IMR-90 (cell line): ENCODE data around the gene DCTN1. TPM values are rescaled to one million over a fixed set of nuclear protein-coding genes. Genes with fewer than 3 reads are reported as not detected.

Experiments
- ATAC-seq: fragments of 200-7000 bp; cut with Tn5 transposase; 2 replicates; pipeline ENCODE4 v1.9.1; 2020; ENCODE audit warnings: low read depth, mild to moderate bottlenecking, moderate library complexity
- BruUV-seq: library from RNA; stranded (reverse); fragments of 400-500 nt; replicated peaks from 2 replicates; lab custom pipeline; 2021; lab: Mats Ljungman, UMichigan
- CTCF ChIA-PET: fragments of 300-600 bp; formaldehyde crosslinking; extraction: SDS; loops from one replicate; lab custom pipeline; 2021; ENCODE audit warnings: antibody characterized with exemption; lab: Yijun Ruan, JAX
- POLR2A ChIA-PET: fragments of 300-600 bp; sonication (Branson Sonifier 250); formaldehyde crosslinking; loops from one replicate; lab custom pipeline; 2022; ENCODE audit warnings: antibody characterized with exemption; ENCODE audit not compliant: unreplicated experiment; lab: Charles Lee
- DNase-seq: peaks from one replicate; pipeline ENCODE4 v3.0.0; 2013
- H2AFZ ChIP-seq: replicated peaks from 2 replicates; pipeline ENCODE3; 2013; ENCODE audit warnings: low read length, mild to moderate bottlenecking; ENCODE audit not compliant: poor library complexity
- H2AK5ac ChIP-seq: 2 replicates; pipeline ENCODE4 v1.6.1; 2013; ENCODE audit warnings: low read depth, low read length, inconsistent platforms
- H2AK9ac ChIP-seq: replicated peaks from 2 replicates; pipeline ENCODE3; 2013; ENCODE audit warnings: mild to moderate bottlenecking, low read depth, low read length, moderate library complexity; ENCODE audit not compliant: poor library complexity
- H2BK120ac ChIP-seq: 2 replicates; pipeline ENCODE4 v1.6.1; 2013; ENCODE audit warnings: low read depth, low read length, inconsistent platforms
- H2BK15ac ChIP-seq: 3 replicates; pipeline ENCODE4 v1.6.1; 2013; ENCODE audit warnings: low read depth, low read length, inconsistent platforms
- H2BK20ac ChIP-seq: 2 replicates; pipeline ENCODE4 v1.6.1; 2013; ENCODE audit warnings: low read depth, mild to moderate bottlenecking, inconsistent platforms, low read length, moderate library complexity
- H2BK5ac ChIP-seq: 2 replicates; pipeline ENCODE4 v1.6.1; 2013; ENCODE audit warnings: mild to moderate bottlenecking, low read depth, low read length, inconsistent platforms; ENCODE audit not compliant: poor library complexity, severe bottlenecking
- H3K14ac ChIP-seq: replicated peaks from 2 replicates; pipeline ENCODE4 v1.6.1; 2013; ENCODE audit warnings: low read depth, low read length, inconsistent platforms
- H3K18ac ChIP-seq: 2 replicates; pipeline ENCODE4 v1.6.1; 2013; ENCODE audit warnings: low read depth, low read length, control low read depth
- H3K23ac ChIP-seq: 2 replicates; pipeline ENCODE4 v1.6.1; 2013; ENCODE audit warnings: low read depth, low read length, inconsistent platforms
- H3K27ac ChIP-seq: 2 replicates; pipeline ENCODE4 v1.5.1; 2013; ENCODE audit warnings: mild to moderate bottlenecking, control low read depth, low read length; ENCODE audit not compliant: insufficient read depth
- H3K27me3 ChIP-seq: 2 replicates; pipeline ENCODE4 v1.6.1; 2013; ENCODE audit warnings: low read length; ENCODE audit not compliant: control insufficient read depth, insufficient read depth
- H3K36me3 ChIP-seq: 2 replicates; pipeline ENCODE4 v1.6.1; 2013; ENCODE audit warnings: low read length, mixed read lengths; ENCODE audit not compliant: control insufficient read depth, insufficient read depth
- H3K4ac ChIP-seq: 2 replicates; pipeline ENCODE4 v1.6.1; 2013; ENCODE audit warnings: low read depth, low read length, inconsistent platforms
- H3K4me1 ChIP-seq: 2 replicates; pipeline ENCODE4 v1.6.1; 2013; ENCODE audit warnings: low read length, mixed read lengths; ENCODE audit not compliant: control insufficient read depth, insufficient read depth
- H3K4me2 ChIP-seq: 2 replicates; pipeline ENCODE4 v1.6.1; 2013; ENCODE audit warnings: low read depth, mild to moderate bottlenecking, control low read depth, low read length, moderate library complexity
- H3K4me3 ChIP-seq: 2 replicates; pipeline ENCODE4 v1.5.1; 2013; ENCODE audit warnings: low read depth, mild to moderate bottlenecking, control low read depth, low read length, moderate library complexity; ENCODE audit not compliant: insufficient read depth
- H3K56ac ChIP-seq: 2 replicates; pipeline ENCODE4 v1.6.1; 2013; ENCODE audit warnings: low read length, inconsistent platforms; ENCODE audit not compliant: insufficient read depth; ENCODE audit errors: extremely low read depth
- H3K79me1 ChIP-seq, 2 experiments: 2 replicates each; pipeline ENCODE4 v1.6.1; 2013; ENCODE audit warnings: low read length in 2 of 2, inconsistent platforms in 1 of 2, low read depth in 1 of 2
- H3K9ac ChIP-seq: 2 replicates; pipeline ENCODE4 v1.6.1; 2013; ENCODE audit warnings: low read depth, low read length, control low read depth
- H3K9me1 ChIP-seq: 2 replicates; pipeline ENCODE4 v1.6.1; 2013; ENCODE audit warnings: low read length, inconsistent platforms; ENCODE audit not compliant: insufficient read depth
- H3K9me3 ChIP-seq: 2 replicates; pipeline ENCODE4 v1.6.1; 2013; ENCODE audit warnings: low read length; ENCODE audit not compliant: control insufficient read depth, insufficient read depth
- H4K20me1 ChIP-seq: 2 replicates; pipeline ENCODE4 v1.6.1; 2013; ENCODE audit warnings: low read length, inconsistent platforms; ENCODE audit not compliant: insufficient read depth
- H4K5ac ChIP-seq: 2 replicates; pipeline ENCODE4 v1.6.1; 2013; ENCODE audit warnings: mild to moderate bottlenecking, low read depth, low read length, control low read depth
- H4K8ac ChIP-seq, 2 experiments: 2 replicates each; pipeline ENCODE4 v1.6.1; 2013; ENCODE audit warnings: low read depth in 2 of 2, low read length in 2 of 2, control low read depth in 1 of 2, inconsistent platforms in 1 of 2
- H4K91ac ChIP-seq: 2 replicates; pipeline ENCODE4 v1.6.1; 2013; ENCODE audit warnings: low read depth, low read length, inconsistent platforms; ENCODE audit not compliant: insufficient read depth
- BHLHE40 ChIP-seq: fragments of 150-350 bp; IDR thresholded peaks from 2 replicates; pipeline ENCODE4 v1.6.1; 2016; ENCODE audit warnings: mild to moderate bottlenecking, low read depth, low read length
- CEBPB ChIP-seq: IDR thresholded peaks from 2 replicates; pipeline ENCODE4 v1.6.1; 2012; ENCODE audit warnings: low read depth, low read length, improper control_type of control experiment
- ELK1 ChIP-seq: fragments of 150-350 bp; IDR thresholded peaks from 2 replicates; pipeline ENCODE4 v1.6.1; 2016; ENCODE audit warnings: low read depth, mild to moderate bottlenecking, low read length, moderate library complexity, borderline replicate concordance
- RAD21 ChIP-seq: IDR thresholded peaks from 2 replicates; pipeline ENCODE4 v1.6.1; 2012; ENCODE audit warnings: low read length, improper control_type of control experiment
- RFX5 ChIP-seq: IDR thresholded peaks from 2 replicates; pipeline ENCODE4 v1.8.0; 2012; ENCODE audit warnings: low read depth, mild to moderate bottlenecking, low read length, moderate library complexity
- SMC3 ChIP-seq: fragments of 150-350 bp; IDR thresholded peaks from 2 replicates; pipeline ENCODE4 v1.6.1; 2016; ENCODE audit warnings: low read depth, mild to moderate bottlenecking, antibody characterized with exemption, low read length, moderate library complexity
- USF2 ChIP-seq: fragments of 150-350 bp; IDR thresholded peaks from 2 replicates; pipeline ENCODE4 v1.6.1; 2017; ENCODE audit warnings: mild to moderate bottlenecking, antibody characterized with exemption, low read length, low read depth
- WGBS, 2 experiments: methylation state at CpG; one replicate each; pipeline versions ENCODE4 v1.1.5 to v1.1.7; 2013; ENCODE audit warnings: missing lambda C conversion rate in 2 of 2; ENCODE audit not compliant: insufficient read length in 1 of 2; ENCODE audit errors: extremely low coverage in 2 of 2; 5-methylcytosine and 5-hydroxymethylcytosine counted together
- dilution Hi-C: fragments of 300-500 bp; cut with HindIII; formaldehyde crosslinking; loops from one replicate; pipeline ENCODE4 v1.14.3; 2018; ENCODE audit warnings: low sequenced_read_pairs; ENCODE audit not compliant: unreplicated experiment
- in situ Hi-C: fragments of 300-500 bp; cut with MboI; formaldehyde crosslinking; loops from 3 replicates; pipeline ENCODE4 v1.14.3; 2019; ENCODE audit warnings: low sequenced_read_pairs, inconsistent platforms, mixed read lengths
- intact Hi-C: fragments of 100-400 bp; cut with micrococcal nuclease; formaldehyde crosslinking; loops from 2 replicates; pipeline ENCODE4 v1.10.0; 2022
- polyA plus RNA-seq, 3 experiments: library from polyadenylated mRNA; depleted of rRNA; stranded (reverse); fragments of >200 nt; gene quantifications; 2 replicates each; pipeline ENCODE4 v1.2.3, GENCODE V29; 2012; ENCODE audit warnings: low replicate concordance in 1 of 3
- total RNA-seq: library from RNA; depleted of rRNA; stranded (reverse); fragments of >200 nt; gene quantifications from 2 replicates; pipeline ENCODE4 v1.2.3, GENCODE V29; 2012

Gene DCTN1
- total and polyA plus RNA-seq, 2 of the 4 experiments (the other 2 are of a cell fraction) = 136 to 204 TPM

- in situ Hi-C loops (no loop called here), dilution Hi-C loops (no loop called here), intact Hi-C loops (no loop called here)
- Histone ChIP-seq H3K79me1 (peaks cover 2 to 8% of the 10 kb centered on the region in 2 experiments; a peak in 2 of 4 replicates), H4K8ac (no peak overlapping the region), H3K36me3 (peaks cover 35% of the 10 kb centered on the region), H3K23ac (no peak overlapping the region), H3K18ac (no peak overlapping the region), H3K27ac (no peak overlapping the region), H3K9me3 (no peaks in the 10 kb centered on the region), H3K9ac (no peak overlapping the region), H3K4ac (no peak overlapping the region), H4K91ac (no peak overlapping the region), H2BK120ac (no peak overlapping the region), H2AK5ac (no peak overlapping the region), H2AK9ac (peak overlapping the region; percentile 13), H3K14ac (no peak overlapping the region), H3K4me2 (no peak overlapping the region), H2AFZ (peak overlapping the region; percentile 5), H3K9me1 (peaks cover 7% of the 10 kb centered on the region), H3K56ac (no peak overlapping the region), H3K27me3 (no peaks in the 10 kb centered on the region), H3K4me3 (no peak overlapping the region), H2BK5ac (no peak overlapping the region), H4K5ac (no peak overlapping the region), H2BK20ac (no peak overlapping the region), H2BK15ac (no peak overlapping the region), H4K20me1 (0 out of 2 replicates have a peak, but pooled peaks cover 3% of the 10 kb centered on the region), H3K4me1 (peaks cover 3% of the 10 kb centered on the region)
- no peak for TF ChIP-seq RFX5
- no peak for TF ChIP-seq ELK1
- no peak for TF ChIP-seq CEBPB
- TF ChIP-seq USF2 = no peak
- no peak for TF ChIP-seq RAD21
- TF ChIP-seq SMC3 = no peak
- no peak for TF ChIP-seq BHLHE40
- 88% methylated on average over 5 of the region's 9 CpGs; no CpG with 5 or more reads in 1 of the 2 experiments for WGBS, 2 experiments
- ChIA-PET POLR2A (no interaction called here), CTCF (no interaction called here)
- no TSS peak for BruUV-seq
- ATAC-seq (no peak), DNase-seq (no peak)
These were observed 43.4 kb upstream of the DCTN1 start for GRCh38 chr2:74423231-74424095.
